GF-D8 (cell line): ENCODE results near the gene PCED1B.

Experiments
- DNase-seq: peaks from one replicate; lab custom pipeline; 2025; lab: John Stamatoyannopoulos, UW

PCED1B gene

GRCh38 chr12:47120736-47121135 is 41.3 kb downstream of the PCED1B start:
- DNase-seq = no peak

- no peak for DNase-seq
Observed at GRCh38 chr12:47121146-47121545, 41.7 kb downstream of the PCED1B start.

GRCh38 chr12:47122602-47123001 is 43.2 kb downstream of the PCED1B start:
- DNase-seq = no peak

GRCh38 chr12:47123730-47124129 is 44.3 kb downstream of the PCED1B start:
- no peak for DNase-seq

- no peak for DNase-seq
Observed at GRCh38 chr12:47124451-47124850, 45.0 kb downstream of the PCED1B start.

- no peak for DNase-seq
Observed at GRCh38 chr12:47126246-47126645, 46.8 kb downstream of the PCED1B start.

- DNase-seq = no peak
Observed at GRCh38 chr12:47131011-47131410, 51.6 kb downstream of the PCED1B start.

- no peak for DNase-seq
Observed at GRCh38 chr12:47134005-47134404, 54.6 kb downstream of the PCED1B start.

- DNase-seq = no peak
Observed at GRCh38 chr12:47135578-47135977, 56.2 kb downstream of the PCED1B start.

GRCh38 chr12:47139000-47139681 is 59.7 kb downstream of the PCED1B start:
- DNase-seq = peak; percentile 31

- no peak for DNase-seq
Observed at GRCh38 chr12:47141459-47141858, 62.0 kb downstream of the PCED1B start.

GRCh38 chr12:47144769-47145168 is 65.3 kb downstream of the PCED1B start:
- no peak for DNase-seq

GRCh38 chr12:47145188-47145587 is 65.8 kb downstream of the PCED1B start:
- DNase-seq = no peak

GRCh38 chr12:47147739-47148138 is 68.3 kb downstream of the PCED1B start:
- no peak for DNase-seq

GRCh38 chr12:47149146-47149545 is 69.7 kb downstream of the PCED1B start:
- DNase-seq = no peak

- DNase-seq = no peak
Observed at GRCh38 chr12:47152095-47152494, 72.7 kb downstream of the PCED1B start.

- no peak for DNase-seq
Observed at GRCh38 chr12:47155457-47156166, 76.2 kb downstream of the PCED1B start.

GRCh38 chr12:47156167-47156736 is 76.8 kb downstream of the PCED1B start:
- no peak for DNase-seq

GRCh38 chr12:47158792-47159191 is 79.4 kb downstream of the PCED1B start:
- no peak for DNase-seq

- no peak for DNase-seq
Observed at GRCh38 chr12:47159348-47159747, 79.9 kb downstream of the PCED1B start.

GRCh38 chr12:47160316-47161244 is 81.2 kb downstream of the PCED1B start:
- no peak for DNase-seq

- no peak for DNase-seq
Observed at GRCh38 chr12:47164116-47164515, 84.7 kb downstream of the PCED1B start.
